Measurements from ENCODE around the gene PDE4B.

The PDE4B gene

DNA sequence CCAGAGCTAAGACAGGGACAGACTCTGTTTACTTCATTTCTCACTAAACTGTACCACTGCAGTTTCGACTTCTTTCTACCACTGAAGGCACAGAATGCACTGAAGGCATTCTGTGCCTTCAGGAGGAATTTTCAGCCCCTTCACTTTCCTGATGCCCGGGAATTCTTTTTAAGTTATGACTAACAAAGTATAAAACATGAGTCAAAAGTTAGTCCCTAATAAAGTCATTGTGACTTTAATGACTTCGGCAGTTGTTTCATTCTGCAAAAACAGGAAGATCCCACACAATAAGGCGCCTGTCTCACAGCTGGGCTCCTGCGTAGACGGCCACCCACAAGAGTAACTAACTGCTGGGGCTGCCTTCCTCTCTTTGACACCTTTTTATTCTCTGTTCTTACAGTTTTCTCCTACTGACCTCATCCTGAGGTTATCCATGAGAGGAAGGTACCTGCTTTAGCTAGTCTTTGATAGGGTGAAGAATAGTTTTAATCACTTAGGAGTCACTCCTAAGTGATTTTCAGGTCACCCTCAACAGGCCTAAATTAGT is 557.4 kb downstream of the PDE4B start:
- peak; percentile 68 for DNase-seq

DNA sequence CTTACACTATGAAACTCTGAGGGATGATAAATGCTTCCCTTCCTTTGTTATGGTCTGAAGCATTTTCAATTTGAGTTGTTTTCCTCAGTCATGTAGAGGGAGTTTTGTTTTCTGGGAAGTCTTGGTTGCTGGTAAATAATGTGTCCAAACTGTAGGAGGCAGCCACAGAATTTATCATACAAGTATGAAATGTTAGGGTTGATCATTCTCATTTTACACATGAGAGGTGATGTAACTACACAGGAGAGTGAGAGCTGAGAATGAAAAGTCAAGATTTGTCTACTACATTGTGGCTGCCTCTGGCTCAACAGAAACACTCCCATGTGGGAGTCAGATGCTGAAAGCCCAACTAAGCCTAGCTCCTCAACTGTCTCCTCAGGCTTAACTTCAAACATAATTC is 558.8 kb downstream of the PDE4B start:
- DNase-seq: no peak

DNA sequence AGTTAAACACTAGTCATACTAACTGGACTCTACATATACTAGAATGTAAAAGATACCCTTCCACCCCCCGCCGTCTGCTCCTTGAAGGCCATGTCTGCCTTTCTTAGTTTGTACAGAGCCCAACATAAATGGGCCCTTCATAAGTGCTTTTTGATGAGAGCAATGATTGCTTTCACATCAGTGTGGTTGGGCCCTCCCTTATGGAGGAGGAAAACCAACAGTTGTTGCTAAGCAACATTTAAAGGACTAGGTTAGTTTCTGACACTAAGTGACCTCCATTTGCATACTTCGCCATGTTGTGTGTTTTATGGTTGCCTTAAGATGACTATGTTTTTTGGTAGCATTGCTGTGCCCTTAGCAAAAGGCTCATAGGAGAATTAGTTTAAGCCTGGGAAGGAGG is 559.2 kb downstream of the PDE4B start:
- DNase-seq: no peak

DNA sequence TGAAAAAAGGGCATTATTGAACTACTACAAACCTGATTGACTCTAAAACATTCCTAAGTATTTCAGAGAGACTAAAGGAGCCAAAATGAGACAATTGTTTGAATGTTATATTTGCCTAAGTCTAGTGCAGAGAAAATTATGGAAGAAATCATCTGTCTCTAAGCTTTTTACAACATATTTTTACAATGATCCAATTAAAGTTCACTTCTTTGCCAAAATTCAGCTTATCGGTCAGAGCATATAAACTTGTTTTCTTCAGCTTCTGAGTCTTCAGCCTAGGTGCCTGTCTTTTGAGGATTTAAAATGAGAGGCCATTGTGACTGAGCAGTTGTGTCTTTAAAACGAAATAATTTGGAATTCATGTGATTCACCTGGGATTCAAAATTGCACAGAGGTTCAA is 560.1 kb downstream of the PDE4B start:
- DNase-seq: no peak

DNA sequence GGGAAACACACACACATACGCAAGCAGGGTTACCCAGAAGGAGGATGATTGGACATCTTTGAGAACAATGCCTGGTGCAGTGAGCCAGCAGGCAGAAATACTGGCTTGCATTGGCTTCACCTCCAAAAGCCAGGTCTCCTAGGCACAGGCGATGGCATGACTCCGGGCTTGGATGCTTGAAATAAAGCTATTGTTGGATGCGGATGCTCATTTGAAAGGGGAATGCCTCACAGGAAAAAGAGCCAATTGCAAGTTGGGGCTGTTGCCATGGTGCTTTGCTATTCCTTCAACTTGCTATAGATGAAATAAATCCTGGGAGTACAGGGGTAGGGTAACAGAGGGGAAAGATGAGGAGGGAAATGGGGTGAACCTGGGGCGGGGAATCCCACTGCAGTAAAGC is 560.6 kb downstream of the PDE4B start:
- no peak for DNase-seq

DNA sequence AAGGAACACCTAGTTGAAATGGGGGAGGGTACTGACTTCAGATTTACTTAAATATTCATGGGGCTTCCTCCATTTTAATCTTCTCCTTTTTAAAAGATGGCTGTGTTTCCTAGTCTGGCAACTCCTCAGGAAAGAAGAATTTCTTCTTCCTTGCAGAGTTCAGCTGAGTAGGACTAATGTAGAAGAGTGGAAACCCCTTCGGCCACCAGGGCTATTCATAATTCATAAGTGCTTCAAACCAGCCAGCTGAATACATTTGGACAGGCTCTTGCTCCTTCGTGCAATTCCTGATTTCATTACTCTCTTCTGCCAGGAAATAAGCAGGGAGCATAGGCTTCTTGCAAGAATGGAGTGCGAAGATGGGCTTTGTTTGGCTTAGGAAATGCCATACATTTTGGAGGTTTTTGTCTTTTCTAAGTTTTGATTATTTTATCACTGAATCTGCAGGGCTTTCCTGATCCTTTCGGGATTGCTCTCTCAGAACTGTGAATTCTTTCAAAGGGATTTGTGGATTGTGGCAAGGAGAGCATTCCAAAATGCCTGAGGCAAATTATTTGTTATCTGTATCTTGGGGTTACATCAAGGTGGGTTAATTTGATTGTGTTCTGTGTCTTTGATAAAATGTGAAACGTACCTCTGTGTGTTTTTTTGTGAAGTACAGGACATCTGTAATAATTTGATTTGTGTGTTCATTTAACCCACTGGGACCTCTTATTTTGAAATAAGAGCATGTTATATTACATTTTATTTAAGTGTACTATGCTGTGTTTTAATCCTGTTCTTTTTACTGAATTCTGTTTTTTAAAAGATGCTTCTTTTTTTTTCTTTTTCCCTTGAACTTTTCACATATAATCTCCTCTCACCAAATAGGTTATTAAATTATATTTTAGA is 561.9 kb downstream of the PDE4B start:
- DNase-seq: peak; percentile 70

DNA sequence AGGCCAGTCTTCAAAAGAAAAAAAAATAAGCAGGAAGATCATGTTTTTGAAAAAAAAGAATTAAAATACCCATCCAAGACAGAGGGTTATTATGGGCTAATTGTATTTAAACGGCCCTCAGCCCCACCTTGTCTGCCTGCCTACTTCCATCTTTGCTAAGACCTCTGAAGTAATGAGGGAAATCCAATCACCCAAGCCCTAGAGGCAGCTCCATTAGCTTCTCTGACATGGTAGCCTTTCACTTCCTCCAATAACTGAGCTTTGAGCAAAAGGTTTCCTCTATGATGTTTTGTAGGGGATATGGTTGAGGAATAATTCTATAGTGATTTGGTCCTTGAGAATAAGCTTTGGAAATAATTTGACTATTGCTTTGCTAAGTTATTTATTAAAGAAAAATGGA is 563.1 kb downstream of the PDE4B start:
- no peak for DNase-seq

DNA sequence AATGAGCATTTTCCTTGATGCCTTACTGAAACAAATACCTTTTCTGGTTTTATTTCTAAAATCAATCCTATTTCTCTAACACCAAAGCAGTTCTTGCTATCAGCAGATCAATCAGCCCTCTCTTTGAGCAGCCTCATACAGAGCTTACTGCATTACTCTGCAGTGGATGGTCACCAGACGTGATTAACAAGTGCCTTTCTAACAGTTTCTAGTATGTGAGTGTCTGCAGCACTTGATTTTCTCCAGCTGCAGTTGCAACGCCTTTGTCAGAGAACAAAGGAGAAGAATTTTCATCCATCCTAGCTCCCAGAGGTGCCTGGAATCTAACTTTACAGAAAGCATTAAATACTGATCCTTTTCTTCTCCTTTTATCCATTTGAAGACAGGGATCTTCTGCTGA is 563.9 kb downstream of the PDE4B start:
- DNase-seq: no peak

DNA sequence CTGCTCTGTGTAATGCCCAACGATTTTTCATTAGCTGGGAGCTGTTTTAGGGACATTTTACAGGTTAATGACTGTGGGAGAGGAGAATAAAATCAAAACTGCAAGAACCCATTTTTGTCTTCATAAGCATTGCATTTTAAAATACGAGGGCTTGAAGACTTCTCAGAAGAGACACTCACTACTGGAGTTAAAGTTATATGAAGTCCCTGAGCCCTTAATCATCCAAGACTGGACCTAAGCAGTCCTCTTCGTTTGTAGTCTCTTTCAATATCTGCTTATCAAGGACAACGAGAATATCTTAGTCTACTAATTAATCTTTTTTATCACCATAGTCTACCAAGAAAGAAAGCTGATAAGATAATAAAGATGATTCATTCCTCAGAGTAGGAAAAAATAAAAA is 564.3 kb downstream of the PDE4B start:
- no peak for DNase-seq

DNA sequence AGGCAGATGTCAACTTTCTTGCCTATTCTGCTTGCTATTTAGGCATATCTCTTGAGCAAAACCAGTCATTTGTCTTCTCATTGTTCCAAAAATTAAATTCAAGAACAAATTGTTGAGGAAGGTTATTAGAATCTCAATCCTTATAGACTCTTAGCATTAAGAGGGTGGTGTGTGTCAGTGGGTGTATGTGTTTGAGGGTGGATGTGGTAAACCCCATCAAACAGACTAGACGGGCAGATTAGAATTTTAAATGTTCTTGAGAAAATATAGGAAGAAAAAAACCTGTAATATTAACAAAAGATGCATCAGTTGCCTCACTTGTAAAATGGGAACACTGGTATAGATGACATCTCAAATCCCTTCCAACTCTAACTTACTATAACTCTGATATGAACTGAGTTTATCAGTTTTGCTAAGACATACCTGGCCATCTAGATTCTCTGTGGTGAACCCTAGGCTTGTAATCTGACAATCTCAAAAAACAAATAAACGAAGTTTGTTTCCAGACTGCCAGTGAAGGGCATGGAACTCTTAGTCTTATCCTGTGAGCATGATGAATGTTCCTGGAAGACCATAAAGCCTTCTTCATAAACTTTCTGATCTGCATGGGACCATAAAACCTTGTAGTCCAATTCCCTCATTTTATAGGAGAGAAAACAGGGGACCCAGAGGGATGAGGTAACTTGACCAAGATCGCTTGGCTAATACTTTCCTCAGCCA is 564.9 kb downstream of the PDE4B start:
- DNase-seq: no peak

DNA sequence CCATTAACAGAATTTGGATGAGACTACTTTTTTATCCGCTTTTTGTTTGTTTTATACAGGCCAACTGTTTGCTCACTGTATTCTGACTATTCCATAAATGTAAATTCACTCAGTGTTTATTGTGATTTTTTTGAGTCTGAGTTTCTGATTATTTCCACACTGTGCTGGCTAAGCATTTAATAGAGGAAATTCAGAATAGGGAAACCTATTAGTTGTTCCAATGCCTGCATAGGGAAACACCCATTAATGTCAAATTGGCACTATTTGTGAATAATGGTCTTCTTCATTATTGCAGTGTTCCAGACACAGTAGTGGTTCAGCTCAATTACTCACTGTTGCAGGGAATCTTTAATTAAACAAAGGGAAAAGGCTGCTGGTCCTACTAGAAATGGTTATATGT is 566.6 kb downstream of the PDE4B start:
- DNase-seq: no peak

DNA sequence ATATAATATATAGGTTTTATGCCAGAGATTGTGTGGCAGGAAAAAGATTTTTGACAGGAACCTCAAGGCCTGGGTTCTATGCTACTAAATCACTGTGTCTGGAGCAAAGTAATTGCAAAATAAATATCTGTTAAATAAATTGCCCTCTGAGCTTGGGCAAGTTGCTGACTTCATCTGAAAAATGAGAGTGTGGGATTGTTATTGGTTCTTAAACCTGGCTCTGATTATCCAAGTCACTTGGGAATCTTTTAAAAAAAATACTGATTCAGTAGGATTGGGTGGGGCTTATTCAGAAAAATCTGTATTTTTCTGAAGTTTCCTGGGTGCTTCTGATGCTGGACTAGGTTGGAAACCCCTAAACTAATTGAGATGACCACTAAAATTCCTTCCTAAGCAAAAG is 567.1 kb downstream of the PDE4B start:
- DNase-seq: no peak

DNA sequence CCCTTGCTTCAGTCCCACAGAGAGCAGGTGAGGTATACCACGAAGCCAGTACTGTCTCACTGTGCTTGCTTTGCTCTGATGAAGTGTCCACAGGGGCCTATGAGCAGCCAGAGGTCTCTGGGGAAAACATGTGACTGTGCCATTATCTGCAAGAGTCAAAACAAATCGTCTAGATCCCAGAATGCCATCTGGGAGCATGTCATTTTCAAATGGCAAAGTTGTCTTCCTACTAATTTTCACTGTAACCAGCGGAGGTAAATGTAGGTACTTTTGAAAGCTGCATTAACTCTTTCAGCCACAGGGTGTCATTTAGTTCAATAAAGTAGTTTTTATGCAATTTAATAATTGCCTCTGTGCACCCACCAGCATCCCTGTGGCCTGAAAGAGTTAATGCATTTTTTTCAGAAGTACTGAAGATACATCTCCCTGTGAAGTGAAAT is 567.6 kb downstream of the PDE4B start:
- no peak for DNase-seq

DNA sequence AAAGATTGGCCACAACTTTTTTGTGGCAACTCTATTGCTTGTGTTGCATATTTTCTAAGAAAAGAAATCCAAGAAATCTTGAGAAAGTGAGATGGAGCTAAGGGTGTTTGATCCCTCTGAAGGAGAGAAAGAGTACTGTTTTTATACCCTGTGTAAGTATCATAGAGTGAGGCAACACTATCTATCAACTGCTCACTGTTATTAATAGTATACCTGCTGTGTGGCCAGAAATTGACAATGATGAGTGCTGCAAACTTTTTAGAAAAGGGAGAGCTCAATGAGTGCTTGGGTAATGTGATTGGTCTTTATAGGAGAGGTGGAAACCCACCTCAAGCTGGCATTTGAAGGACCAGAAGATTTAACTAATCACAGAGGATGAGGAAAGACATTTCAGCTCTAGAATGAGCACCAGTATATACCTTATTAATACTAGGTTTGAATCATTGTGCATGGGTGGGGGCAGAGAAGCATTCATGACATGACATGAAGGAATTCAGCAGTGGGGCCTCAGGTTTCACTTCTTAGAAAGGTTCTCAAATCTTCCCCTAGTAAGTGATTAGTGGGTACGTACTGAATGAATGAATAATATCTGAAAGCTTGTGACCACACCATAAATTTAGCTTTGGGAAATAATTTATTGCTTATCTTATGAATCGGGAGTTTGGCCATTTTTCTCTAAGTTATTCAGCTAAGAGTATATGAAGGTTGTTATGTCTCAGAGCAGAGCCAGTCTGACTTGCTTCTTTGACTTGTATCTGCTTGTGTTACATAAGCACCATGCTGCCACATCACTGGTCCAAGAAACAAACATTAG is 572.1 kb downstream of the PDE4B start:
- peak; percentile 84 for DNase-seq

DNA sequence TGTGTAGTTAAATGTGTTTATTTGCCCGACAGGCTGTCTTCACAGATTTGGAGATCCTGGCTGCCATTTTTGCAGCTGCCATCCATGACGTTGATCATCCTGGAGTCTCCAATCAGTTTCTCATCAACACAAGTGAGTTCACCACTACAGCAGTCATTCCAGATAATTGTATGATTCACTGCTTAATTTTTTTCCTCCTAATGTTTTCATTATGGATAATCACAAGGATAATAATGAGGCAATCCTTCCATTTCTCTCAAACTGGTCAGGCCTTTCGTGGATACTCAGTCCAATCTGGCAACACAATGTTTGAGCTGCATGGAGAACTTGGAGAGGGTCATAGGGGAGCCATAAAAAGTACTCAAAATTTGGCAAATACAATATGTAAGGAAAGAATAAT is 572.9 kb downstream of the PDE4B start:
- no peak for DNase-seq

DNA sequence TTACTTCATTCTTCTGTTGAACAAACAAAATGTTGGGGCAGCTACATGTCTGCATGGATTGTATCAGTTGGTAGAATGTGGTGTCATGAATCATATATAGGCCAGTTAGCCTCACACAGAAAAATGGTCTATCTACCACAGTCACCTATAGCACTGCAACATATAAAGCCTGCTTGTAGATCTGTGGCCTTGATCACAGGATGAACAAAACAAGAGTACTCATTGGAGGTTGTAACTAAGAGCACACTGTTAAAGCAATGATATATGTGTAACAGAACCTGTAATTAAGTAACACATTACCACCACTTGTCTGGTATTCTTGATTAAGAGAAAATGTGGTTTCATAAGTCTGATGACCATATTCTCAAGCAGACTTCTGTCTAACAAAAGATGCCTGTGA is 573.9 kb downstream of the PDE4B start:
- no peak for DNase-seq

DNA sequence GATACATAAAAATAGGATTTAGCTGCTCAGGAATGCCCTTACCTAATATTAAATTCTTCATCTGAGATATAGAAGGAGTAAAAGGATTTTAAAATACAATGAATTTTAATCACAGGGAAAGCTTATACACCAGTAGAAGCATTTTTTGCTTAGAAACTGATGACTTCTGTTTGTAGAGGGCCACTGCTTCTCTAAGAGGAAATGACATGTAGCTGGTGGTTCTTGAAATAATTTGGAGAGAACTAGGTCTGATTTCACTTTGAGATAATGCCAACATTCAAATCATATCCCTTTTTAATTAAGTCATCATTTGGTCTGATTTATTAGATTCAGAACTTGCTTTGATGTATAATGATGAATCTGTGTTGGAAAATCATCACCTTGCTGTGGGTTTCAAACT is 574.7 kb downstream of the PDE4B start:
- DNase-seq: no peak

DNA sequence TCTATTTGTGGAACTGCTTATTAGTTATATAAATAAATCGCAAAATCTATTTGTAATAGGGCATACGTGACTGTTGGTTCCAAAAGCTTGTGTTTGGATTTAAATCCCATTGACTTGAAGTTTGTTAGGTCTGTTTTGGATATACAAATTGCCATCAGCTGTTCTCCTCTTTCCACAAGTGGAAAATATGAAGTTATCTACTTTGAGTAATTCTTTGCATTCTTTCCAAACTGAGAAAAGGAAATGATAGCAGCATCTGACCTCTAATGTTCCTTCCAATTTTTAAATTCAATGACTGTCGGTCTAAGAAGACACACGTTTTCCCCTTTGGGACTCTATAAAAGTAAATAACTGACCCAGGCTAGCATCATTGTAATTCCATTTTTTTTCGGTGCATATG is 575.6 kb downstream of the PDE4B start:
- DNase-seq: no peak

DNA sequence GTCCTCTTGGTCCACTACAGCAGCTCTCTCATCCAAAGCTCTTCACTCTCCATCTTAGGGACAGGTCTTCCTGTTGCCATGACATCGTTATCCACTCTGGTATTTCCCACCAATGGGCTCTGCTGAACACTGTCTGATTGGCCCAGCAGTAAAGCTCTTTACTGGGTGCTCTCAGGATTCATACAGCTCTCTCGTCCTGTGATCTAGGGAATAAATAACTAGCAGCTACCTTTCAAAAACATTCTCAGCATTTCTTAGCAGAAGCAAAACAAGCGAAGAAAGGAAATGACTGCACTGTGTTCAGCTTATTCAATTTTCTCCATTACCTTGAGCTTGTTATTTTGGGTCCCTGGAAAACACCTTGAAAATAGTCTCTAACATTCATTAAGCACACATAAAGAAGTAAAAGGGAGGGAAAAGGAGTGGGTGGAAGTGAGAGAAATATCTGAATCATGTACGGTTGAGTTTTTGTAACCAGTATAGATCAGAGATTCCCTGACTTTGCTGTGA is 577.8 kb downstream of the PDE4B start:
- DNase-seq: no peak

DNA sequence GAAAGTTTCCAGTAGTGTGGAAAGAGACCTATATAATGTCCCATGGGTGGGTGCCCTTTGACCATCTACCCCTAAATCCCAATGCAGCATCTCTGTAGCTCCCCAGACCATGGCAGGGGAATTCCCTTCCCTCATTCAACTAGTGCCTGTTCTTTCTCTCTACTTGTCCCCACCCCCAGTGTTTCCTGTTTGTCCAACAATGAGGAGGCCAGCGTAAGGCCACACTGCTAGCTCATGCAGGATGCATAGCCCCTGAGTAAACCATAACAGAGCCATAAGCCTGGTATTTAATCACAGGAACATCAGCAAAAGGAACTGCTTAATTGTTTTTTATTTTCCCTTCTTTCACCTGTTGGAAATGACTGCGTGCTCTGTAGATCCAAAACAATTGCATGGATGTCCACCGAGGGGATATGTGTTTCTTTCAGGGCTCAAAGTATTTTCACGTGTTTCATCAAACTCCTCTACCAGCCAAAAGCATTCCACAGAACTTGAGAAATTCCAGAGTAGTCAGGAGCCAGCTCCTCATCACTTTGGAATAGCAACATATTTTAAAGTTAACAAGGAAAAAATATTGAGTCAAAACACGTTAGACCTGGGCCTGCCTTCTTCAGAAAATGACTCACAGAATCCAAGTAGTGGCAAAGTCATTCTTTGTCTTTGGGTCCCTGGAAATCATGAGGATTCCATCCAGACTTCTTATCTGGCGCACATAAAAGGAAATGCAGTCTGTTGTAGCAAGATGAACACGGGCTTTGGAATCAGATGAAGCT is 578.7 kb downstream of the PDE4B start:
- peak; percentile 79 for DNase-seq

DNA sequence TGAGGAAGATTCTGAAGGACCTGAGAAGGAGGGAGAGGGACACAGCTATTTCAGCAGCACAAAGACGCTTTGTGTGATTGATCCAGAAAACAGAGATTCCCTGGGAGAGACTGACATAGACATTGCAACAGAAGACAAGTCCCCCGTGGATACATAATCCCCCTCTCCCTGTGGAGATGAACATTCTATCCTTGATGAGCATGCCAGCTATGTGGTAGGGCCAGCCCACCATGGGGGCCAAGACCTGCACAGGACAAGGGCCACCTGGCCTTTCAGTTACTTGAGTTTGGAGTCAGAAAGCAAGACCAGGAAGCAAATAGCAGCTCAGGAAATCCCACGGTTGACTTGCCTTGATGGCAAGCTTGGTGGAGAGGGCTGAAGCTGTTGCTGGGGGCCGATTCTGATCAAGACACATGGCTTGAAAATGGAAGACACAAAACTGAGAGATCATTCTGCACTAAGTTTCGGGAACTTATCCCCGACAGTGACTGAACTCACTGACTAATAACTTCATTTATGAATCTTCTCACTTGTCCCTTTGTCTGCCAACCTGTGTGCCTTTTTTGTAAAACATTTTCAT is 579.9 kb downstream of the PDE4B start:
- DNase-seq: no peak

DNA sequence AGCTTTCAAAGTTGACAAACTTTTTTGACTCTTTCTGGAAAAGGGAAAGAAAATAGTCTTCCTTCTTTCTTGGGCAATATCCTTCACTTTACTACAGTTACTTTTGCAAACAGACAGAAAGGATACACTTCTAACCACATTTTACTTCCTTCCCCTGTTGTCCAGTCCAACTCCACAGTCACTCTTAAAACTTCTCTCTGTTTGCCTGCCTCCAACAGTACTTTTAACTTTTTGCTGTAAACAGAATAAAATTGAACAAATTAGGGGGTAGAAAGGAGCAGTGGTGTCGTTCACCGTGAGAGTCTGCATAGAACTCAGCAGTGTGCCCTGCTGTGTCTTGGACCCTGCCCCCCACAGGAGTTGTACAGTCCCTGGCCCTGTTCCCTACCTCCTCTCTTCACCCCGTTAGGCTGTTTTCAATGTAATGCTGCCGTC is 580.5 kb downstream of the PDE4B start:
- DNase-seq: no peak

Data from EL (cell line).